ENCODE data around the gene ZBTB7A. TPM values are rescaled to one million over a fixed set of nuclear protein-coding genes. Genes with fewer than 3 reads are reported as not detected.

ZBTB7A gene
- polyA plus RNA-seq, 2 of the 4 experiments (the other 2 are of a cell fraction): 2.3 to 11.6 TPM

DNA sequence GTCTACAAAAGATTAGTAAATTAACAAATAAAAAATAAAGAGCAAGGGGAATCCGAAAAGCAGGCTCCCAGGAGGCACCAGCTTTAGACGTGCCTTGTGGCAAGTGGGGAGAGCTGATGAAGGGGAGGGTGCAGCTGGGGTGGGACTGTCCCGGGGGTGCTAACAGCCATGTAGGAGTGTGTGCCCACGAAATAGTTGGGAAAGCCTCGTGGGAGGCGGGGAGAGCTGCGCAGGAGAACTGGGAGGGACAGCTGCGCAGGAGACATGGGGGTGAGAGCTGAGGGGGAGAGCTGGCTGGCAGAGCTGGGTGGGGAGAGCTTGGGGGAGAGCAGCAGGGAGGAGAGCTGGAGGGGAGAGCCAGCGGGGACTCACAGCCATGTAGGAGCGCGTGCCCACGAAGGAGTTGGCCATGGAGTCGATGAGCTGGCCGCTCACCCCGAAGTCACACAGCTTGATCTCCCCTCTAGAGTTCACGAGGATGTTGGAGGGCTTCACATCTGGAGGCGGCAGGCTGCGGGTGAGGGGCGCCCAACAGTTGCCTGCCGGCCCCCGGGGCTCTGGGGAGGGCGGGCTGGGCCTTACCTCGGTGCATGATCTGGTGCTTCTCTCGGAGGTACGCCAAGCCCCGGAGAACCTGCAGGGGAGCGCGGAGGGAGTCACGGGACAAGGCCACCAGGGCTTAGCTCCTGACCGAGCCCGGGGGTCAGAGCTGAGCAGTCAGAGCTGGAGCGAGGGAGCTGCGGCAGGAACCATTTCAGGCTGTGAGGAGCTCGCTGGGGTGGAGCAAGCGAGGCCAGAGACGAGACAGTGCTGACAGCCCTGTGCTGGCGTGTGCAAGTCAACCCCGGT is 34.2 kb upstream of the ZBTB7A start:
- Histone ChIP-seq H3K27ac (no peak overlapping the region), H3K4me2 (no peak overlapping the region), H3K4me1 (no peaks in the 10 kb centered on the region; the same call in 2 of the 3 replicates), H3K4me3 (no peak overlapping the region), H3K9me3 (no peaks in the 10 kb centered on the region)
- ATAC-seq: no peak
- no peak for FAIRE-seq
- ChIA-PET POLR2A (no interaction called here), CTCF (interaction anchor here (0.8 to 1.2 kb wide), 5 partner anchors 8 to 112 kb away, joined by 3 to 5 read pairs (median 3); no protein-coding TSS in a partner anchor)
- DNase-seq (ENCODE audit: low read depth in 1 of 2, low spot score in 1 of 2): no peak
- TF ChIP-seq ZFP36 (IDR thresholded peaks at IDR 0.05; ENCODE audit: borderline replicate concordance, partially characterized antibody): no peak
- TF ChIP-seq ATOH8 (CRISPR knock-in tag; IDR thresholded peaks at IDR 0.05; ENCODE audit: low read depth): no peak
- no peak for TF ChIP-seq KDM1A (IDR thresholded peaks at IDR 0.05; ENCODE audit: low read depth)
- TF ChIP-seq EP300 (IDR thresholded peaks at IDR 0.05): no peak
- TF ChIP-seq KDM5A (IDR thresholded peaks at IDR 0.05): no peak
- TF ChIP-seq HOXB13 (CRISPR knock-in tag; IDR thresholded peaks at IDR 0.05; ENCODE audit: low read depth): no peak
- 93% methylated on average over 19 of the region's 38 CpGs for WGBS (ENCODE audit: missing lambda C conversion rate)

- ATAC-seq (no peak), DNase-seq (ENCODE audit: low read depth in 1 of 2, low spot score in 1 of 2) (no peak), FAIRE-seq (no peak)
- Histone ChIP-seq H3K4me3 (no peak overlapping the region), H3K4me1 (no peaks in the 10 kb centered on the region; the same call in 2 of the 3 replicates), H3K27ac (no peak overlapping the region), H3K9me3 (no peaks in the 10 kb centered on the region), H3K4me2 (no peak overlapping the region)
- POLR2A ChIA-PET: no interaction called here
- TF ChIP-seq HOXB13 (CRISPR knock-in tag; IDR thresholded peaks at IDR 0.05; ENCODE audit: low read depth): no peak
- TF ChIP-seq, protein P1, sequence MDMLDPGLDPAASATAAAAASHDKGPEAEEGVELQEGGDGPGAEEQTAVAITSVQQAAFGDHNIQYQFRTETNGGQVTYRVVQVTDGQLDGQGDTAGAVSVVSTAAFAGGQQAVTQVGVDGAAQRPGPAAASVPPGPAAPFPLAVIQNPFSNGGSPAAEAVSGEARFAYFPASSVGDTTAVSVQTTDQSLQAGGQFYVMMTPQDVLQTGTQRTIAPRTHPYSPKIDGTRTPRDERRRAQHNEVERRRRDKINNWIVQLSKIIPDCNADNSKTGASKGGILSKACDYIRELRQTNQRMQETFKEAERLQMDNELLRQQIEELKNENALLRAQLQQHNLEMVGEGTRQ (IDR thresholded peaks at IDR 0.05): no peak
- TF ChIP-seq HDAC2 (IDR thresholded peaks at IDR 0.05): no peak
- TF ChIP-seq EHMT2 (IDR thresholded peaks at IDR 0.05; ENCODE audit: low read depth): no peak
- no peak for TF ChIP-seq FOSL2 (IDR thresholded peaks at IDR 0.05)
- TF ChIP-seq FOSL2 (CRISPR knock-in tag; IDR thresholded peaks at IDR 0.05): no peak
- TF ChIP-seq SMC3 (IDR thresholded peaks at IDR 0.05): no peak
- TF ChIP-seq CEBPB (IDR thresholded peaks at IDR 0.05): peak in 1 of 2 experiments; percentile 27; a peak in 1 of 4 replicates
- no peak for TF ChIP-seq POLR2A (IDR thresholded peaks at IDR 0.05; ENCODE audit: low read length)
- WGBS (ENCODE audit: missing lambda C conversion rate): 98% methylated on average over 8 of the region's 38 CpGs
- CTCF ChIA-PET: interaction anchor here (1.1 to 1.3 kb wide), 2 partner anchors 13 to 108 kb away, joined by 4 to 6 read pairs; no protein-coding TSS in a partner anchor
Observed at GRCh38 chr19:4099041-4099764, 32.5 kb upstream of the ZBTB7A start.

- ChIA-PET CTCF (interaction anchor here (1.3 kb wide), 1 partner anchor 12 kb away, joined by 4 read pairs; no protein-coding TSS in a partner anchor), POLR2A (no interaction called here)
- TF ChIP-seq, protein P1 (IDR thresholded peaks at IDR 0.05): no peak
- TF ChIP-seq HOXB5 (CRISPR knock-in tag; IDR thresholded peaks at IDR 0.05): no peak
- TF ChIP-seq KDM1A (IDR thresholded peaks at IDR 0.05; ENCODE audit: low read depth): no peak
- no peak for TF ChIP-seq CBX2 (IDR thresholded peaks at IDR 0.05; ENCODE audit: borderline replicate concordance, low read depth)
- TF ChIP-seq CHD4 (IDR thresholded peaks at IDR 0.05; ENCODE audit: borderline replicate concordance): no peak
- TF ChIP-seq, protein P2, sequence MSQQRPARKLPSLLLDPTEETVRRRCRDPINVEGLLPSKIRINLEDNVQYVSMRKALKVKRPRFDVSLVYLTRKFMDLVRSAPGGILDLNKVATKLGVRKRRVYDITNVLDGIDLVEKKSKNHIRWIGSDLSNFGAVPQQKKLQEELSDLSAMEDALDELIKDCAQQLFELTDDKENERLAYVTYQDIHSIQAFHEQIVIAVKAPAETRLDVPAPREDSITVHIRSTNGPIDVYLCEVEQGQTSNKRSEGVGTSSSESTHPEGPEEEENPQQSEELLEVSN (IDR thresholded peaks at IDR 0.05; ENCODE audit: borderline replicate concordance, low read depth): no peak
- TF ChIP-seq GATA3 (IDR thresholded peaks at IDR 0.05; ENCODE audit: borderline replicate concordance): no peak
- TF ChIP-seq ESRRA (IDR thresholded peaks at IDR 0.05; ENCODE audit: borderline replicate concordance, low read length): no peak
- TF ChIP-seq RNF2 (IDR thresholded peaks at IDR 0.05; ENCODE audit: borderline replicate concordance, low read depth): no peak
- TF ChIP-seq MAZ (IDR thresholded peaks at IDR 0.05; ENCODE audit: borderline replicate concordance, low read depth, low read length): no peak
- TF ChIP-seq, protein P3, sequence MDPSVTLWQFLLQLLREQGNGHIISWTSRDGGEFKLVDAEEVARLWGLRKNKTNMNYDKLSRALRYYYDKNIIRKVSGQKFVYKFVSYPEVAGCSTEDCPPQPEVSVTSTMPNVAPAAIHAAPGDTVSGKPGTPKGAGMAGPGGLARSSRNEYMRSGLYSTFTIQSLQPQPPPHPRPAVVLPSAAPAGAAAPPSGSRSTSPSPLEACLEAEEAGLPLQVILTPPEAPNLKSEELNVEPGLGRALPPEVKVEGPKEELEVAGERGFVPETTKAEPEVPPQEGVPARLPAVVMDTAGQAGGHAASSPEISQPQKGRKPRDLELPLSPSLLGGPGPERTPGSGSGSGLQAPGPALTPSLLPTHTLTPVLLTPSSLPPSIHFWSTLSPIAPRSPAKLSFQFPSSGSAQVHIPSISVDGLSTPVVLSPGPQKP (IDR thresholded peaks at IDR 0.05; ENCODE audit: low read depth, low read length): no peak
- no peak for TF ChIP-seq EHF (CRISPR knock-in tag; IDR thresholded peaks at IDR 0.05)
- no peak for TF ChIP-seq CHD2 (IDR thresholded peaks at IDR 0.05; ENCODE audit: low read length, partially characterized antibody)
- no peak for TF ChIP-seq HEYL (CRISPR knock-in tag; IDR thresholded peaks at IDR 0.05)
- TF ChIP-seq RFX5 (IDR thresholded peaks at IDR 0.05): no peak
- no peak for TF ChIP-seq FOSL2 (IDR thresholded peaks at IDR 0.05)
- TF ChIP-seq FOSL2 (CRISPR knock-in tag; IDR thresholded peaks at IDR 0.05): no peak
- no peak for TF ChIP-seq JUN (IDR thresholded peaks at IDR 0.05)
- no peak for TF ChIP-seq JUNB (IDR thresholded peaks at IDR 0.05)
- DNase-seq (ENCODE audit: low read depth in 1 of 2, low spot score in 1 of 2) (no peak), FAIRE-seq (no peak), ATAC-seq (no peak)
- H3K4me2 ChIP-seq: no peak overlapping the region
- 98% methylated on average over 8 of the region's 18 CpGs for WGBS (ENCODE audit: missing lambda C conversion rate)
- H3K4me3 ChIP-seq: no peak overlapping the region
- no peaks in the 10 kb centered on the region; the same call in 2 of the 3 replicates for H3K4me1 ChIP-seq
- H3K27ac ChIP-seq: no peak overlapping the region
- no peaks in the 10 kb centered on the region for H3K9me3 ChIP-seq
Observed at GRCh38 chr19:4098493-4098892, 31.8 kb upstream of the ZBTB7A start.

Data from A549 (cell line).